HepG2 (cell line): ENCODE results near the gene TANC2. TPM values are rescaled to one million over a fixed set of nuclear protein-coding genes. Genes with fewer than 3 reads are reported as not detected.

Source experiments
- ATAC-seq: fragments of 200-7000 bp; cut with Tn5 transposase; 3 replicates; pipeline ENCODE4 v1.9.1; 2020; ENCODE audit warnings: mild to moderate bottlenecking, moderate library complexity
- BruUV-seq: library from RNA; stranded (reverse); fragments of 400-500 nt; replicated peaks from 2 replicates; lab custom pipeline; 2021; lab: Mats Ljungman, UMichigan
- CTCF ChIA-PET: fragments of 300-600 bp; formaldehyde crosslinking; extraction: SDS; loops from one replicate; lab custom pipeline; 2021; ENCODE audit warnings: low total read pairs, inconsistent platforms, low intra/inter-chr PET ratio; lab: Yijun Ruan, JAX
- POLR2A ChIA-PET: fragments of 350-600 bp; sonication (Branson Sonifier 250); formaldehyde crosslinking; loops from one replicate; lab custom pipeline; 2020; ENCODE audit warnings: antibody characterized with exemption, inconsistent platforms; lab: Yijun Ruan, JAX
- DNase-seq: peaks from one replicate; pipeline ENCODE4 v3.0.0-alpha.2; 2015; ENCODE audit warnings: low spot score
- FAIRE-seq: peaks from 3 replicates; lab custom pipeline; 2011; peaks lifted over from hg19 to GRCh38; lab: Jason Lieb, UNC
- H2AFZ ChIP-seq: one replicate; pipeline ENCODE4 v1.6.1; 2011; ENCODE audit warnings: low read length, inconsistent platforms
- H3K27ac ChIP-seq: fragments of 300-600 bp; 3 replicates; pipeline ENCODE4 v1.8.0; 2011; ENCODE audit warnings: mixed run types, mild to moderate bottlenecking, mixed read lengths, low read length, inconsistent platforms; ENCODE audit not compliant: insufficient read depth; ENCODE audit errors: extremely low read length
- H3K27me3 ChIP-seq, 2 experiments: fragments of 200-600 bp in 1 of 2; 2 replicates in 1 of 2; 3 replicates in 1 of 2; pipeline versions ENCODE4 v1.6.0 to v1.8.0; 2011; ENCODE audit warnings: low read length in 2 of 2, mild to moderate bottlenecking in 2 of 2, moderate library complexity in 2 of 2, inconsistent platforms in 1 of 2; ENCODE audit not compliant: insufficient read depth in 2 of 2, control insufficient read depth in 1 of 2
- H3K36me3 ChIP-seq, 2 experiments: fragments of 200-600 bp in 1 of 2; replicated peaks in 1 of 2; 2 replicates in 1 of 2; 3 replicates in 1 of 2; pipeline versions ENCODE4 v1.5.1 to v1.8.0; 2011; ENCODE audit warnings: low read length in 2 of 2, inconsistent platforms in 1 of 2; ENCODE audit not compliant: insufficient read depth in 2 of 2, control insufficient read depth in 1 of 2
- H3K4me1 ChIP-seq: 2 replicates; pipeline ENCODE4 v1.5.1; 2012; ENCODE audit warnings: low read length, inconsistent platforms; ENCODE audit not compliant: insufficient read depth
- H3K4me2 ChIP-seq: 2 replicates; pipeline ENCODE4 v1.6.0; 2011; ENCODE audit warnings: low read depth, low read length, inconsistent platforms
- H3K4me3 ChIP-seq, 3 experiments: fragments of 200-600 bp in 1 of 3; sonication (generic), shearing (Covaris generic) in 1 of 3; replicated peaks in 1 of 3; 2 replicates each; pipeline ENCODE4 v1.5.1; 2011 to 2016; ENCODE audit warnings: low read length in 3 of 3, inconsistent platforms in 2 of 3, low read depth in 2 of 3, mild to moderate bottlenecking in 2 of 3, control low read depth in 1 of 3, mixed read lengths in 1 of 3; ENCODE audit not compliant: insufficient read depth in 1 of 3
- H3K79me2 ChIP-seq: one replicate; pipeline ENCODE4 v1.6.1; 2011; ENCODE audit warnings: low read length, inconsistent platforms; ENCODE audit not compliant: insufficient read depth
- H3K9ac ChIP-seq: 2 replicates; pipeline ENCODE4 v1.6.0; 2011; ENCODE audit warnings: mild to moderate bottlenecking, low read depth, low read length, inconsistent platforms; ENCODE audit not compliant: insufficient read depth
- H3K9me3 ChIP-seq: 2 replicates; pipeline ENCODE4 v1.5.1; 2012; ENCODE audit warnings: mild to moderate bottlenecking, low read length
- H4K20me1 ChIP-seq: 2 replicates; pipeline ENCODE4 v1.6.0; 2011; ENCODE audit warnings: inconsistent platforms, mild to moderate bottlenecking, low read length, moderate library complexity; ENCODE audit not compliant: insufficient read depth
- ETV6 ChIP-seq: sonication (generic); formaldehyde crosslinking; conservative IDR thresholded peaks from 2 replicates; pipeline ENCODE4 v1.4.0; 2020; ENCODE audit warnings: missing genetic modification reagents
- STAG1 ChIP-seq: sonication (generic); formaldehyde crosslinking; IDR thresholded peaks from 2 replicates; pipeline ENCODE4 v1.4.0; 2020; ENCODE audit warnings: missing genetic modification reagents
- ZNF484 ChIP-seq: sonication (generic); formaldehyde crosslinking; IDR thresholded peaks from 2 replicates; pipeline ENCODE4 v1.5.1; 2020; ENCODE audit warnings: mild to moderate bottlenecking, low read depth, missing genetic modification reagents, borderline replicate concordance
- ZNF512B ChIP-seq: sonication (generic); formaldehyde crosslinking; IDR thresholded peaks from 2 replicates; pipeline ENCODE4 v1.5.1; 2020; ENCODE audit warnings: missing genetic modification reagents, mild to moderate bottlenecking, borderline replicate concordance
- WGBS: methylation state at CpG from one replicate; pipeline ENCODE4 v1.1.6; 2017; ENCODE audit warnings: low lambda C conversion rate; 5-methylcytosine and 5-hydroxymethylcytosine counted together
- in situ Hi-C: cut with HindIII; loops from 2 replicates; pipeline ENCODE4 v1.10.0; 2017; ENCODE audit warnings: low pct_unique_long_range_greater_than_20kb; ENCODE audit not compliant: extremely low pct_ligation_motif_present
- intact Hi-C: fragments of 100-400 bp; cut with micrococcal nuclease; formaldehyde crosslinking; loops from one replicate; pipeline ENCODE4 v1.10.0; 2022; ENCODE audit not compliant: unreplicated experiment
- polyA plus RNA-seq, 8 experiments: library from polyadenylated mRNA; depleted of rRNA in 3 of 8; stranded (reverse) in 7 of 8; unstranded in 1 of 8; fragments of >200 nt; fragmentation: Illumina TruSeq in 4 of 8; extraction: Trizol in 4 of 8; gene quantifications; 2 replicates each; pipeline versions ENCODE4 v1.2.1 to v1.2.3, GENCODE V29; 2011 to 2016; ENCODE audit warnings: low read depth in 4 of 8, missing spikeins in 1 of 8, mixed read lengths in 1 of 8; ENCODE audit not compliant: insufficient read depth in 1 of 8
- total RNA-seq, 5 experiments: library from RNA; depleted of rRNA; stranded (reverse); fragments of >200 nt; fragmentation: Illumina TruSeq; extraction: Trizol; gene quantifications; 2 replicates each; pipeline ENCODE4 v1.2.3, GENCODE V29; 2016; ENCODE audit warnings: low read depth in 1 of 5

The TANC2 gene
- total and polyA plus RNA-seq, 2 of the 13 experiments (the other 11 are each of a cell fraction or from before 2014, with no cell fraction given) = 0.08 to 0.20 TPM

GRCh38 chr17:62955841-62956352 lies 10.1 kb upstream of the TANC2 start:
- no peak for FAIRE-seq
- in situ Hi-C loops = no loop called here
- CTCF ChIA-PET = no interaction called here

More at GRCh38 chr17:62955841-62956352, 10.1 kb upstream of the TANC2 start:
- TF ChIP-seq ZNF512B (CRISPR knock-in tag) = no peak
- TF ChIP-seq STAG1 (CRISPR knock-in tag) = no peak
- TF ChIP-seq ZNF484 = no peak
- TF ChIP-seq ETV6 (CRISPR knock-in tag) = no peak
- Histone ChIP-seq H4K20me1 (no peaks in the 10 kb centered on the region), H3K27me3 (peaks cover 0 to 2% of the 10 kb centered on the region in 2 experiments; a peak in 1 of 5 replicates), H3K4me1 (no peaks in the 10 kb centered on the region), H3K4me3 (no peak overlapping the region), H3K36me3 (no peaks in the 10 kb centered on the region), H3K79me2 (no peaks in the 10 kb centered on the region), H3K27ac (no peak overlapping the region), H2AFZ (no peak overlapping the region), H3K9ac (no peak overlapping the region), H3K9me3 (no peaks in the 10 kb centered on the region), H3K4me2 (no peak overlapping the region)
- BruUV-seq = no TSS peak
- DNase-seq (no peak), ATAC-seq (no peak)
- WGBS = 33% methylated on average over 4 of the region's 4 CpGs
- intact Hi-C loops = no loop called here
- POLR2A ChIA-PET = no interaction called here
